ENCODE data around the gene ARHGAP27.

- TF ChIP-seq CTCF (IDR thresholded peaks at IDR 0.05) (no peak), POLR2A (IDR thresholded peaks at IDR 0.05) (no peak)
These were observed 77.6 kb downstream of the ARHGAP27 start for GRCh38 chr17:45355087-45355486.
